Fibroblast of skin of left quadriceps (primary cell): ENCODE data around the gene TPO.

Experiments
- DNase-seq, 2 experiments: peaks; one replicate each; pipeline ENCODE4 v3.0.0-alpha.2; 2013; ENCODE audit warnings: low read depth in 2 of 2

The TPO gene

DNA sequence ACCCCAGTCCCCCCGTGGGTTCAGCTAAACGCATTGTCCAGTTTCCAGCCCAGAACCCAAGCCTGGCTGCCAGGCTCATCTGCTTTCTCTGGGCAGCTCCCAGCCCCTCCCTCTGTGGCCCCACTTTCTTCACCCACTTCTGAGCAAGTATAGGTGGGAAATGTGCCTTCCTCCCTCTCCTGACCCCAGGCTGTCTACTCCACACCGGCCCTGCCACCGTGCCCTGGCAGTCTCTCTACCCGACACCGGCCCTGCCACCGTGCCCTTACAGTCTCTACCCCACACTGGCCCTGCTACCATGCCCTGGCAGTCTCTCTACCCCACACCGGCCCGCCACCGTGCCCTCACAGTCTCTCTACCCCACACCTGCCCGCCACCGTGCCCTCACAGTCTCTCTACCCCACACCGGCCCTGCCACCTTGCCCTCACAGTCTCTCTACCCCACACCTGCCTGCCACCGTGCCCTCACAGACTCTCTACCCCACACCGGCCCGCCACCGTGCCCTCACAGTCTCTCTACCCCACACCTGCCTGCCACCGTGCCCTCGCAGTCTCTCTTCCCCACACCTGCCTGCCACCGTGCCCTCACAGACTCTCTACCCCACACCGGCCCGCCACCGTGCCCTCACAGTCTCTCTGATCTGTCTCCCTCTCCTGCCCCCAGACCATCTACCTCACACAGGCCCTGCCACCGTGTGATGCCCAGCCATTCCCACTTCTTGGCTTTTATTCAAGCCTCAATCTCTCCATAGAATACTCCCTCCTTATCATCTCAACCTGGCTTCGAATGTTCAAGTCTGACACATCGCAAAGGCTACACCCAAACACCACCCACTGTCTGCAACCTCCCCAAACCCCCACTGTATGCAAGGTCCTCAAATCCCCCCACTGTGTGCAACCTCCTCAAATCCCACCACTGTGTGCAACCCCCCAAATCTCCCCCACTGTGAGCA, 108.9 kb downstream of the TPO start:
- DNase-seq = no peak

DNA sequence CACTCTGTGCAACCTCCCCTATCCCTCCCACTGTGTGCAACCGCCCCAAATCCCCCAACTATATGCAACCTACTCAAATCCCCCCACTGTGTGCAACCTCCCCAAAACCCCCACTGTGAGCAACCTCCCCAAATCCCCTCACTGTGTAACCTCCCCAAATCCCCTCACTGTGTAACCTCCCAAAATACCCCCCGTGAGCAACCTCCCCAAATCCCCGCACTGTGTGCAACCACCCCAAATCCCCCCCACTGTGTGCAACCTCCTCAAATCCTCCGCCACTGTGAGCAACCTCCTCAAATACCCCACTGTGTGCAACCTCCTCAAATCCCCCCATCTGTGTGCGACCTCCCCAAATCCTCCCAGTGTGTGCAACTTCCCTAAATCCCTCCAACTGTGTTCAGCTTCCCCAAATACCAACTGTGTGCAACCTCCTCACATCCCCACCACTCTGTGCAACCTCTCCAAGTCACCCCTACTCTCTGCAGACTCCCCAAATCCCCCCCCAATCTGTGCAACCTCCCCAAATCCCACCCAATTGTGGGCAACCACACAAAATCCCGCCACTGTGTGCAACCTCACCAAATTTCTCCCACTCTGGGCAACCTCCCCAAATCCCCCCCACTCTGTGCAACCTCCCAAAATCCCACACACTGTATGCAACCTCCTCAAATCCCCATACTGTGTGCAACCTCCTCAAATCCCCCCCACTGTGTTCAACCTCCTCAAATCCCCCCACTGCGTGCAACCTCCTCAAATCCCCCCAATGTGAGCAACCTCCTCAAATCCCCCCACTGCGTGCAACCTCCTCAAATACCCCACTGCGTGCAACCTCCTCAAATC, 114.1 kb downstream of the TPO start:
- DNase-seq = no peak

DNA sequence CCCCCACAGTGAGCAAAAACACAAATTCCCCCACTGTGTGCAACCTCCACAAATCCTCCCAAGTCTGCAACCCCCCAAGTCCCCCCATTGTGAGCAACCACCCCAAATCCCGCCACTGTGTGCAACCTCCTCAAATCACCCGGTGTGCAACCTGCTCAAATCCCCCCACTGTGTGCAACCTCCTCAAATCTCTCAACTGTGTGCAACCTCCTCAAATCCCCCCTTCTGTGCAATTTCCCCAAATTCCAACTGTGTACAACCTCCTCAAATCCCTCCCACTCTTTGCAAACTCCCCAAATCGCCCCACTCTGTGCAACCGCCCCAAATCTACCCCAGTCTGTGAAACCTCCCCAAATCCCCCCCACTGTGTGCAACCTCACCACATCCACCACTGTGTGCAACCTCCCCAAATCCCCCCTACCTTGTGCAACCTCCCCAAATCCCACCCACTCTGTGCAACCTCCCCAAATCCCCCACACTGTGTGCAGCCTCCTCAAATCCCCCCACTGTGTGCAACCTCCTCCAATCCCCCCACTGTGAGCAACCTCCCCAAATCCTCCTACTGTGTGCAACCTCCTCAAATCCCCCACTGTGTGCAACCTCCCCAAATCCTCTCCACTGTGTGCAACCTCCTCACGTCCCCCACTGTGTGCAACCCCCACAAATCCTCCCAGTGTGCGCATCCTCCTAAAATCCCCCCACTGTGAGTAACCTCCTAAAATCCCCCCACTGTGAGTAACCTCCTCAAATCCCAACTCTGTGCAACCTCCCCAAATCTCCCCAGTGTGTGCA, 115.2 kb downstream of the TPO start:
- no peak for DNase-seq

- no peak for DNase-seq
Observed at GRCh38 chr2:1538663-1539062, 125.4 kb downstream of the TPO start.

DNA sequence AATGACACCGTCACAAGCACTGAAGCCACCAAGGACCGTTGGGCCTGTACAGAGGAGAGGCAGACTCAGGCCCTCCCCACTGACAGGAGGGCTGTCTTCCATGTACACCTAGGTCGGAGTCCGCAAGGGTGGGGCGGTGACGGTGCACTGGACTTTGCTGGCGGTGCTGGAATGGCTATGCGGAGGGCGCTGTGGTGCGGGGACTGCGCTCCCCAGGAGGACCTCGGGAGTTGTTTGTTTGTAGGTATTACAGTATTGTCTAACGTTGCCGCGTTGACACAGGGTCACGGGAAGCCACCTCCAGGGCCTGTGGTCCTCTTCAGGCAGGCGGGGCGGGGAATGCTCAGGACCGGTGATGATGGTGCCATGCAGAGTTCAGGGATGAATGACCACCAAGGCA, 126.2 kb downstream of the TPO start:
- DNase-seq = no peak

DNA sequence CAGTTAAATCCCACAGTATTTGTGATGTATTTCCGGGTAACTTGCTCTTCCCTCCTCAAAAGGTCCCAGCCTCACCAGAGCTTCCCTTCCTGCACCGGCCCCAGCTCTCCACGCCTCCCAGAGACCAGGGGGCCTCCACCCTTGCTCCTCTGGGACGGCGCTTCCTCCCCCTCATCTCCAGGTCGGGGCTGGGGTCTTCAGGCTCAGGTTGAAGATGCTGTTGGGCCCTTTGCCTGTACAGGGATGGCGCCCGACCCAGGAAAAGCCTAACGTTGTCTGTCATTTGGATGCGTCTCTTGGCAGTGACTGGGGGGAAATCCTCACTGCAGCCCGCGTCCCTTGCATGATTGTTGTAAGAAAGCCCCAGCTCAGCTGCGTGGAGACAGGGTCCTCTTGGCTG, 126.7 kb downstream of the TPO start:
- no peak for DNase-seq

GRCh38 chr2:1540481-1540880, 127.2 kb downstream of the TPO start:
- DNase-seq = no peak

DNA sequence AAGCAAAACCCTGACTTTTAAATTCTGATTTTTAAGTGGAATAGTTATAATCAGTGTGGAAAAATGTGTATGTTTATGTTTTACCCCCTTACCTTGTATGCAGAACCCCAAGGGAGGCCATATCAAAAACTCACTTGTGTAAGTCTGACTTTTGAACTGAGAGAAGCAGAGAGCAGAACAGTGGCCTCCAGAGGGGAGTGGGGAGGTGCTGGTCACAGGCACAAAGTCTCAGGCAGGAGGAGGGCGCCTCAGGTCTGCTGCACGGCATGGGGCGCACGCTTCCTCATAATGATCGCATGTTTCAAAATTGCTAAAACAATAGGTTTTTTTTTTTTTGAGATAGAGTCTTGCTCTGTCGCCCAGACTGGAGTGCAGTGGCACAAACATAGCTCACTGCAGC, 127.8 kb downstream of the TPO start:
- DNase-seq = no peak

DNA sequence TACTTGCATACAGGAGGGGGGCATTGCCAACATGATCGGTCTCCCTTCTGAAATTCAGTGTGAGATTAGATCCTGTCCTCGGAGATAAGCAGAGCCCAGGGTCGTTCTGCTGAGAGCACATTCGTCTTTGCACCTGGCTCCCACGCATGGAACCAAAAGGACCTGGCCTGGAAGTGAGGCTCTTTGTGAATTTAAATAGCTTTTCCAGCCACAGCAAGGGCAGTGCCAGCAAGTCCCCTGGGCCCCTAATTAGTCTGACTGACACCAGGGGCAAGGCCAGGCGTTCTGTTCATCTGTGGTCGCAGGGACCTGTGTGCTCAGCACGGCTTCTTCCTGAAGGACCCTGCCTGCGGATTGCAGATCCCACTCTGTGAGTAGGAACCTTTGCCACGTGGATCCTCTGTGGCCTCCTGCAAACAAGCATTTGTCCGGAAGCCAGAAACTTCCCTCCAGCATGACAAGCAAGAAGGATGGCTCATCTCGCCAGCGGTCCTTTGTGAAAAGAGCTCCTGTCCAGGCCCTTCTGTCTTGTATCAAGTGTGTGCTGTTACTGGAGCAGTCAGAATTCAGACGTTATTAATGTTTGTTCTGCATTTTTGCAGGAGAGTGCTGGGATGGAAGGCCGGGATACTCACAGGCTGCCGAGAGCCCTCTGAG, 128.7 kb downstream of the TPO start:
- DNase-seq = no peak

GRCh38 chr2:1542971-1543370, 129.7 kb downstream of the TPO start:
- DNase-seq = no peak

GRCh38 chr2:1543776-1544477, 130.7 kb downstream of the TPO start:
- DNase-seq = no peak

DNA sequence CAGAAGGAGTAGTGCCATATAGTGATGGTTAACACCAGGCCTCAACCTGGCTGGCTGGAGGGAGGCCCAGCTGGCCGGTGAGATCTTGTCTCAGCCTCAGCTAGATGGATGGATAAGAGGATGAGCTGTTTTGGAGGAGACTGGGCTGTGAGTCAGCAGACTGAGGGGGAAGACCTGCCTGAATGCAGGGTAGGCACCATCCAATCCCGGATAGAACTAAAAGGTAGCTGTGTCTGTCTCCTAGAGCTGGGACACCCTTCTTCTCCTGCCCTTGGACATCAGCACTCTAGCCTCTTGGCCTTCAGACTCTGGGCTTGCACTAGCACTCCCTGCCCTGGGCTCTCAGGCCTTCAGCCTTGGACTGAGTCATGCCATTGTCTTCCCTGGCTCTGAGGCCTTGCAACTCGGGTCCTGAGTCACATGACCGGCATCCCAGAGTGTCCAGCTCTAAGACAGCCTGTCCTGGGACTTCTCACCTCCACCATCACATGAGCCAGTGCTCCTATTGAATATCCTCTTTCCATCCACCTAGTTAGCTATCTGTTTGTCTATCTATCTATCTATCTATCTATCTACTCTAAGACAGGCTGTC, 131.3 kb downstream of the TPO start:
- DNase-seq = no peak

DNA sequence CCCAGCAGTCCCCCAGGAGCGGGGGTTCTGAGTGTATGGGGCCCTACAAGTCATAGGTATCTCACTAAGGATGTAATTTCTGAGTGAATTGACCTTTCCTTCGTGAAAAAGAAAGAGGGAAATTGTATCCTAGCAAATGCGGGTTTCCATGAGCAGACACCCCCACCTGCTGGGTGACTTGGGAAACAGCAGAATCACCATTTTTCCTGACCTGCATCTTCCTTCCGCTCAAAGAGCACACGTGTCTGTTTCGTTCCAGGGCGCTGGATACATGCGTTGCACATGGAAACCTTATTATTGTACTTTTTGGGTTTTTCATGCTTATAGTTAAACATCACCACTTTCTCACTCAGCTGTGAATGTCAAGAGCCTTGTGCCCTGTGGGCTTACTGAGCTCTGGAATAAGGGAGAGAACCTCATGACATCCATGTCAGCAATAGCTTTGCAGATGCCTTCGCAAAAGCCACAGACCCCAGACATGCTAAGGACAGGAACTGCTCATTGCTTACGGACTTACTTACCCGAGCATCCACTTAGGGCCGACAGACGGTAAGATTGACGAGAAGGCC, 132.8 kb downstream of the TPO start:
- DNase-seq = peak; percentile 23 to 34

GRCh38 chr2:1546901-1547300, 133.6 kb downstream of the TPO start:
- no peak for DNase-seq

DNA sequence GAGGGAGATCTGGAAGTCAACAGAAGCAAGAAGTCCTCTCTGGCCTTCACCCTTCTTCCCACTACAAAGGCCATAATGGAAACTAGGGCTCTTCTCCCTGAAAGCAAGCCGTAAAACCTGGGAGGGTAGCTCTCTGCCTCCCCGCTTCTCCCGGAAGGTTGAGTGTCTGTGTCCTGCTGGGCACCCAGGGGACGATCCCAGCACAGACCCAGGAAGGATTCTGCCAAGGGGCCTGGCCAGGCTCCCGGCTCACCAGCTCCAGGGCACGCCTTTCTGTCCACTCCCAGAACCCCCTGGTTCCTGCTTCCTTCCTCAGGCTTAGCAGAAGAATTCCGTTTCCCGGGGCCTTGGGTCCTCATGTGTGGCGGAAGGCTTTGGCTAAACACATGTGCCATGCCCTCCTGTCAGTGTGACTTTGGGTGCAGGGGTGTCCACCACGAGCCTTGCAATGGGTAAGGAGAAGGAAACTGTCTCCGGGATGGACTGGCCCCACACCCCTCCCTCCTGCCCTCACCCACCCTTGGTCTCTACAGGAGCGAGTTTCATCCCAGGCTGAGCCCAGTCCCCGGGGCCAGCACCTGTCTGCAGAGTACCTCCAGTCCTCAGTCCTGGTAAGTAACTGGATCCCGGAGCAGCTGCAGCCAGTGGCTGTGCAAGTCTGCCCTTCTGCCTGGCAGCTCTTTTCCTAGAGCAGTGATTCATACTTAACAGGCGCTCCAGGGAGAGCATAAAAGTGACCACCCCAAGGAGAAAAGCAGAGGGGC, 135.8 kb downstream of the TPO start:
- no peak for DNase-seq

- DNase-seq = no peak
Observed at GRCh38 chr2:1550076-1550475, 136.8 kb downstream of the TPO start.

GRCh38 chr2:1550658-1551316, 137.5 kb downstream of the TPO start:
- DNase-seq = no peak

- DNase-seq = no peak
Observed at GRCh38 chr2:1551905-1552304, 138.6 kb downstream of the TPO start.

GRCh38 chr2:1552611-1553010, 139.3 kb downstream of the TPO start:
- no peak for DNase-seq
